Measurements from ENCODE around the gene CYTH4.
"Not testable (repeated sequence)": the region's sequence is repeated elsewhere in the genome, so short reads cannot be mapped to it uniquely, and the experiment has no call there.

Gene CYTH4

GRCh38 chr22:37328017-37328416 lies 45.7 kb downstream of the CYTH4 start:
- H3K36me3 ChIP-seq (ENCODE audit: low read depth): no peaks in the 10 kb centered on the region
- ATAC-seq (ENCODE audit: low read depth): peak; percentile 83
- H3K27me3 ChIP-seq (ENCODE audit: insufficient read depth, poor library complexity, severe bottlenecking): no peaks in the 10 kb centered on the region
- H3K9me3 ChIP-seq (ENCODE audit: severe bottlenecking): peaks cover 6% of the 10 kb centered on the region
- H3K4me3 ChIP-seq (ENCODE audit: severe bottlenecking): no peak overlapping the region
- TF ChIP-seq CTCF (IDR thresholded peaks at IDR 0.05; ENCODE audit: poor library complexity, severe bottlenecking): no peak
- H3K27ac ChIP-seq (ENCODE audit: poor library complexity, severe bottlenecking): peak overlapping the region; percentile 97
- DNase-seq (ENCODE audit: low spot score): peak; percentile 87
- H3K4me1 ChIP-seq (ENCODE audit: insufficient read depth, poor library complexity, severe bottlenecking): peaks cover 40% of the 10 kb centered on the region

GRCh38 chr22:37328538-37329237 lies 46.4 kb downstream of the CYTH4 start:
- not testable (repeated sequence) for H3K27me3 ChIP-seq (ENCODE audit: insufficient read depth, poor library complexity, severe bottlenecking)

GRCh38 chr22:37329238-37330140 lies 47.2 kb downstream of the CYTH4 start:
- Histone ChIP-seq H3K36me3 (ENCODE audit: low read depth) (no peaks in the 10 kb centered on the region), H3K27ac (ENCODE audit: poor library complexity, severe bottlenecking) (peak overlapping the region; percentile 97), H3K27me3 (ENCODE audit: insufficient read depth, poor library complexity, severe bottlenecking) (no peaks in the 10 kb centered on the region), H3K4me1 (ENCODE audit: insufficient read depth, poor library complexity, severe bottlenecking) (peaks cover 34% of the 10 kb centered on the region), H3K4me3 (ENCODE audit: severe bottlenecking) (no peak overlapping the region), H3K9me3 (ENCODE audit: severe bottlenecking) (peaks cover 6% of the 10 kb centered on the region)
- no peak for TF ChIP-seq CTCF (IDR thresholded peaks at IDR 0.05; ENCODE audit: poor library complexity, severe bottlenecking)
- ATAC-seq (ENCODE audit: low read depth) (peak; percentile 15; the same call in 1 of the 3 replicates), DNase-seq (ENCODE audit: low spot score) (no peak)

More at GRCh38 chr22:37328538-37329237, 46.4 kb downstream of the CYTH4 start:
- peak overlapping the region; percentile 97 for H3K27ac ChIP-seq (ENCODE audit: poor library complexity, severe bottlenecking)
- ATAC-seq (ENCODE audit: low read depth); H3K4me3 ChIP-seq (ENCODE audit: severe bottlenecking); H3K36me3 ChIP-seq (ENCODE audit: low read depth); H3K9me3 ChIP-seq (ENCODE audit: severe bottlenecking); DNase-seq (ENCODE audit: low spot score): not testable (repeated sequence)
- H3K4me1 ChIP-seq (ENCODE audit: insufficient read depth, poor library complexity, severe bottlenecking): peaks cover 39% of the 10 kb centered on the region

GRCh38 chr22:37330200-37331033 lies 48.1 kb downstream of the CYTH4 start:
- Histone ChIP-seq H3K27ac (ENCODE audit: poor library complexity, severe bottlenecking) (peak overlapping the region; percentile 97), H3K36me3 (ENCODE audit: low read depth) (no peaks in the 10 kb centered on the region), H3K27me3 (ENCODE audit: insufficient read depth, poor library complexity, severe bottlenecking) (no peaks in the 10 kb centered on the region), H3K9me3 (ENCODE audit: severe bottlenecking) (peaks cover 6% of the 10 kb centered on the region), H3K4me1 (ENCODE audit: insufficient read depth, poor library complexity, severe bottlenecking) (peaks cover 34% of the 10 kb centered on the region), H3K4me3 (ENCODE audit: severe bottlenecking) (no peak overlapping the region)
- DNase-seq (ENCODE audit: low spot score): no peak
- TF ChIP-seq CTCF (IDR thresholded peaks at IDR 0.05; ENCODE audit: poor library complexity, severe bottlenecking): no peak
- no peak for ATAC-seq (ENCODE audit: low read depth)

GRCh38 chr22:37331034-37331428 lies 48.7 kb downstream of the CYTH4 start:
- peak overlapping the region; percentile 97 for H3K27ac ChIP-seq (ENCODE audit: poor library complexity, severe bottlenecking)
- H3K27me3 ChIP-seq (ENCODE audit: insufficient read depth, poor library complexity, severe bottlenecking): no peaks in the 10 kb centered on the region
- no peaks in the 10 kb centered on the region for H3K36me3 ChIP-seq (ENCODE audit: low read depth)
- no peak overlapping the region for H3K4me3 ChIP-seq (ENCODE audit: severe bottlenecking)
- H3K9me3 ChIP-seq (ENCODE audit: severe bottlenecking): peaks cover 6% of the 10 kb centered on the region
- no peak for TF ChIP-seq CTCF (IDR thresholded peaks at IDR 0.05; ENCODE audit: poor library complexity, severe bottlenecking)
- no peak for DNase-seq (ENCODE audit: low spot score)
- H3K4me1 ChIP-seq (ENCODE audit: insufficient read depth, poor library complexity, severe bottlenecking): peaks cover 34% of the 10 kb centered on the region
- peak; percentile 57 for ATAC-seq (ENCODE audit: low read depth)

Measured in RWPE2 (cell line).